HG02885 (cell line): Measurements from ENCODE around the gene PACSIN2.
"Not testable (repeated sequence)": the region's sequence is repeated elsewhere in the genome, so short reads cannot be mapped to it uniquely, and the experiment has no call there.

ENCODE experiments used
- ATAC-seq: cut with Tn5 transposase; IDR thresholded peaks from one replicate; pipeline ENCODE4 v1.9.1; 2021; ENCODE audit warnings: mild to moderate bottlenecking; ENCODE audit not compliant: unreplicated experiment, poor library complexity

The PACSIN2 gene

DNA sequence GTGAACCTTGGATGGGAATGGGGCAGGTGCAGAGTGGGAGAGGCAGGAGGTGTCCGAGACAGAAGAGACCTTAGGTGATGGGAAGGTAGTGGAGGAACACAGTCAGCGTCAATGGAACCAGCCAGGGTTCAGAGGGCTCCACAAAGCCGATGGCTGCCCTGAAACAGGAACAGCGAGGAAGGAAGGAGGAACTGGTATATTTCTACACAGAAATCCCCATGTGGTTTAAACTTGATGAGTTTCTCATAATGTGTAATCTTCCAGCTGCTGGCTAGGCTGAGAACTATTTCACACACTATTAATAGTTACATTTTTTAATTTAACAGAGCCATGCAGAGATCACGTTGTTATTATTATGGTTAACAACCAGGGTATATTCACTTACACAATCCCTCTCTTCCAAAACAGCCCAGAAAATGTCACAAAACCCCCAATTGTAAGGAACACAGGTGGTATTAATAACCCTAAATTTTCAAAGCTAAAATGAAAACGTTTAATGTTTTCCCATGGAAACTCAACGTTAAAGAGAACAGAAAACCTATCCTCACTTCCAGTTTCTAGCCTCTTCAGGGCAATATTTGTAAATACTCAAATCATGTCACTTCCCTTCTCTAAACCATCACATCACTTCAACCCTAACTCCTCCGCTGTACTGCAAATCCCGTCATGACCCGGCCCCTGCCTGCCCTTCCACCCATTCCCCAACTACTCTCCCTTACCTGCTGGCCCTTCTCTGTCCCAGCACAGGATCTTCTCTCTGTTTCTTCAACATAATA lies 83.3 kb downstream of the PACSIN2 start:
- peak; percentile 46 for ATAC-seq

DNA sequence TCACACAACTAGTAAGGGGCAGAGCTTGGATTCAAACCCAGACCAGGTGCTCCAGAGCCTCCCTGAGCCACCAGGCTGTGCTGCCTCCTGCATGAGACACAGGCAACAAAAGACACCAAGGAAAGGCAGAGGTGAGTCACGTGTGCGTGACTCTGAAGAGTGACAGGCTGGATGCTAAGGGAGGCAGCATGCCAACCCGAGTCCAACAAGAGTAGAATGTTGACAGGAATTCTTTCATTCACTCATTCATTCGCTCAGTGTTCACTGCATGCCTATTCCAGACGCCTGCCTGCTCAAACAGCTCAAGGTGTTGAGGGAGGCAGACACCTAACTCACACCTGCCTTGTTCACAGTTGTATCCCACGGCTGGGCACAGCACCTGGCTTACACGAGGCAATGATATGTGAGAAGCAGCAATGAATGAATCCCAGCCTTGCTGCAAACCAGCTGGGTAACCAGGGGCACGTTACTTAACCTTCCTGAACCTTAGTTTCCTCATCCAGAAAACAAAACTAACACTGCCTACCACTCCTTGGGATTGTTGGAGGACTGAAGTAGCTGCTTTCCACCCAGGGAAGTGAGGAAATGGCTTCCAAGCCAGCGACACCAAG lies 84.0 kb downstream of the PACSIN2 start:
- ATAC-seq: peak; percentile 11

GRCh38 chr22:42929838-42930155 lies 85.2 kb downstream of the PACSIN2 start:
- no peak for ATAC-seq

DNA sequence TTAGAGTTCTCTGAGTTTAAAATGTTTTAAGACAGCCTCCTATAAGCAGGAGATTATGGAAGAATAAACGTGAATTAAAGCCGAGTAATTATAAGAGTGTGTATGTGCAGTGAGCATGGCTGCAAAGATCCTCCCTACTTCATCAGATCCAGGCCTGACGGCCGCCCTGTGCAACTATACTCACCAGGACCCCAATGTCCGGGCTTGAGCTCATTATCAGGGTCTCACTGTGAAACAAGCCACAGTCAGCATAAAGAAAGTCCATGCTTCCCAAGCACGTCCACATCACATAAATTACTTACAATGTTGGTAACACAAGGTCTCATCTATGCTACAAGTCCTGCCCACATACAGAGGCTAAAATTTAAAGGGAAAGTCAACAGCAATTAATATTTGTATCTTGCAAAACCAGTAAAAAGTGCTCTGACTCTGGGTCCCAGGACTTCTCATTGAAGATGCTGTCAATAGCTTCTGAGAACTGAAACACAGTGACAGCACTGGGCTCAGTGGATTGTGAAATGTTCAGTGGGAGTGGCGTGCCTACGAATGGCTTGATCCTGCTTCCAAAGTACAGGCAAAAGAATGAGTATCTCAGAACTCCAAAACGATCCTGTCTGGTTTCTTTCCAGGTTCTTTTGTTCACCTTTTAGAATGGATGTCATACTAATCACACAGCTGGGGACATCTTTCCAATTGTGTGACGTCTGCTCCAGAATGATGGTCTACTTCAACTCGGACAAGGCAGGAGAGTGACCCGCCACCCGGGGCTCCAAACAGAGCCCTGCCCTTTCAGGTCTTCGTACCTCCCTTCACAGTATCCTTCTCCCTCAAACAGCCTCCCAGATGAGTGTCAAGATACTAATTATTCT lies 85.7 kb downstream of the PACSIN2 start:
- ATAC-seq: no peak

DNA sequence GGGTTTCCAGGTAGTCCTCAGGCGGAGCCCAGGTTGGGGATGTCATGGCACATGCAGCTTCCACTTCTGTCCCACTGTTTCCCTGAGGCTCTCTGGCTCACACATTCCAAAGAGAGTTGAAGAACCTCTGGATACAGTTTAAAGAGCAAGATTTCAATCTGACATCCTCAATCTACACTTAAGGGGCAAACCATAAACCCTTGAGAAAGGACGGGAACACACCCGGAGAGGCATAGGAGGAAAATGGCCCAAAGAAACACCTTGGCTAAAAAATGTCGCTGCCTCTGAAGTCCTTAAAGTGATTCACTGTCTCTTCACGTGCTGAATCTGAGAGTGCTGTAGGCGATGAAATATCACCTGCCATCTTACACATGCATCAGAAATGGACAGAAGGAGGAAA lies 87.0 kb downstream of the PACSIN2 start:
- no peak for ATAC-seq

GRCh38 chr22:42926768-42927167 lies 88.2 kb downstream of the PACSIN2 start:
- ATAC-seq: no peak

DNA sequence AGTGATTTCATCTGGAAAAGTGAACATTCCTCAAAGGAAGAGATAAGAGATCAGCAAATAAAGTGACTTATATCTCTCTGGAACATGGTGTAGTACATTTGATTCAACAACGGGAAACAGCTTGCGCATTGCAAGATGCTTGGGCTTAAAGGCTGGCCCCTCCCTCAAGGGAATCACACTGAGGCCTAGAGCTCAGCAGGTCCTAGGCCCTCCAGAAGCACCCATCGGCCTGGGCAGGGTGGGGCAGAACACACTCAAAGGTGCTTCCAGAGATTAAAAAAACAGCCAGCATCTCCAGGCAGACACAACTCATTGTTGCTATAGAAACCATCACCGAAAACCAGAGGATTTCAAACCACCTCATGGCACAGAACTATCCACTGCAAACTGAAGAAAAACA lies 88.8 kb downstream of the PACSIN2 start:
- ATAC-seq: no peak

DNA sequence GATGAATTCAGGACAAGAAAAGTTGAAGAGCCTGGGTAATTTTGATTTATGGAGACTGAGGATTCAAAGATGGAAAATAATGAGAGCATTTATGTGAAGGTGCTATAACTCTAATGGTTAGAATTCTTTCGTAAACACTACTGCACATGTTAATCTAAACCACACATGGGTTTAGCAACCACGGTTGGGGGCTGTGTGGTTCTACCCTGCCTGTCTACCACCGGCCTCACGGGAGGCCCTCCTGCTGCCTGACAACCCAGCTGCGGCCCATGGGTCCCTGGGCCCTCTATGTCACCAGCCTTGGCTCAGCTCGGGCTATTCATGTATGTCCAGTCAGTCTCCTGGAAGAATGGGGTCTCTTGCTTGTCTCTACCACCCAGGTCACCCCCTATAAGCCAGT lies 89.4 kb downstream of the PACSIN2 start:
- ATAC-seq: no peak

GRCh38 chr22:42925031-42925430 lies 89.9 kb downstream of the PACSIN2 start:
- not testable (repeated sequence) for ATAC-seq

- no peak for ATAC-seq
Observed at GRCh38 chr22:42924436-42924835, 90.5 kb downstream of the PACSIN2 start.

DNA sequence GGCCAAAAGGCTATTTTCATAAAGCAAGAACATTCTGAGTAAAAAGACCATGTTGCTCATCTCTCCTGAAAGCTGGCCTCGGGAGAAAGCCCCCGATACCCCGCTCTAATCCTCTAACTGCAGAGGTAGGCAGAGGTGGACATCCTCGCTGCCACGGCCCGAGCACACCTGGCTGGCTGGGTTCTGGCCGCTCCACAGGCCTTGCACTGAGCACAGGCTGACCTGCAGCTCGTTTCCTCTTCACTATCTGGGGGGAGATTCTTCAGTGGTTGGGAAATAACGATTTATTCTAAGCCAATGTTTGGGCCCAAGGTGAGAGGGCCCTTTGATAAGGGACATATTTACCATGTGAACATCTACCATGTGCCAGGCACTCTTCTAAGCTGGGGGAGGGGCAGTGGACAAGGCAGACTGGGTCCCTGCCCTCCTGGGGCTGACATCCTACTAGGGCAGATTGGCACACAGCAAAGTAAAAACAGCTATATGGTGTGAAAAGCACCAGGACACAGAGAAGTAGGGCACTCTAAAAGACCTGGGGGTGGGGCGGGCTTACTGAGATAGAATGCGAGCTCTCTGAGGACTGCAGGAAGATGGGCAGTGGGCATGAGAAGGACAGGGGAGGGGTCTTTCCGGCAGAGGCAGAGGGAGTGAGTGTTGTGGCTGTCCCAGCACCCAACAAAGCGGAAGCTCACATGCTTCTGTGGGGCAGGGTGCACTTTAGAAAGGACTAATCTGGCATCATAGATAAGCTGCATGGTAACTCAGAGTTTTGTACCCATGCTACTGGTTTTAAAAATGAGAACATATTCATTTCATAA lies 92.4 kb downstream of the PACSIN2 start:
- ATAC-seq: no peak

GRCh38 chr22:42920101-42920820 lies 94.7 kb downstream of the PACSIN2 start:
- ATAC-seq: no peak

DNA sequence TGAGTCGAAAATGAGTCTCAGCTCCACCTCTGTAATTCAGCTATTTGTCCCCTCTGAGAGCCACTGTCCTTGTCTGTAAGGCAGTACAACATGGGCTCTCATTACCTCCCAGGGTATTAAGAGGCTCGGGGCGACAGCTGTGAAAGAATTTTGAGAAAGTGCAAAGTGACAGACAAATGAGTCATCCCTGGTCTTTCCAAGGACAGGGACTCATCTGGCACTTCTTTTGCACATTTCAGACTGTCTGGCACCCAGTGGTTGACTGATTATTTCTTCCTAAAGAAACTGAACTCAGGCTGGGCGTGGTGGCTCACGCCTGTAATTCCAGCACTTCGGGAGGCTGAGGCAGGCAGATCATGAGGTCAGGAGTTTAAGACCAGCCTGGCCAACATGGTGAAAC lies 95.8 kb downstream of the PACSIN2 start:
- ATAC-seq: no peak

- ATAC-seq: no peak
Observed at GRCh38 chr22:42918500-42918899, 96.4 kb downstream of the PACSIN2 start.

DNA sequence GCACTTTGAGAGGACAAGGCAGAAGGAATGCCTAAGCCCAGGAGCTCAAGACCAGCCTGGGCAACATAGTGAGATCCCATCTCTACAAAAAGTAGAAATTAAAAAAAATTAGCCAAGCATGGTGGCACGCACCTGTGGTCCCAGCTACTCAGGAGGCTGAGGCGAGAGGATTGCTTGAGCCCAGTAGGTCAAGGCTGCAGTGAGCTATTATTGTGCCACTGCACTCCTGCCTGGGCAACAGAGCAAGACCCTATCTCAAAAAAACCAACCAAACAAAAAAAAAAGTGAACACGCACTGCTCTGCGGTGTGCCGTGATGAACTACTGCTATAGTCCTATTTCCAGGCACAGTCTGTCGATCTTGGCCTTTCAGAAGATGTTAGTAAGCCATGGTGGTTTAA lies 97.6 kb downstream of the PACSIN2 start:
- ATAC-seq: not testable (repeated sequence)

DNA sequence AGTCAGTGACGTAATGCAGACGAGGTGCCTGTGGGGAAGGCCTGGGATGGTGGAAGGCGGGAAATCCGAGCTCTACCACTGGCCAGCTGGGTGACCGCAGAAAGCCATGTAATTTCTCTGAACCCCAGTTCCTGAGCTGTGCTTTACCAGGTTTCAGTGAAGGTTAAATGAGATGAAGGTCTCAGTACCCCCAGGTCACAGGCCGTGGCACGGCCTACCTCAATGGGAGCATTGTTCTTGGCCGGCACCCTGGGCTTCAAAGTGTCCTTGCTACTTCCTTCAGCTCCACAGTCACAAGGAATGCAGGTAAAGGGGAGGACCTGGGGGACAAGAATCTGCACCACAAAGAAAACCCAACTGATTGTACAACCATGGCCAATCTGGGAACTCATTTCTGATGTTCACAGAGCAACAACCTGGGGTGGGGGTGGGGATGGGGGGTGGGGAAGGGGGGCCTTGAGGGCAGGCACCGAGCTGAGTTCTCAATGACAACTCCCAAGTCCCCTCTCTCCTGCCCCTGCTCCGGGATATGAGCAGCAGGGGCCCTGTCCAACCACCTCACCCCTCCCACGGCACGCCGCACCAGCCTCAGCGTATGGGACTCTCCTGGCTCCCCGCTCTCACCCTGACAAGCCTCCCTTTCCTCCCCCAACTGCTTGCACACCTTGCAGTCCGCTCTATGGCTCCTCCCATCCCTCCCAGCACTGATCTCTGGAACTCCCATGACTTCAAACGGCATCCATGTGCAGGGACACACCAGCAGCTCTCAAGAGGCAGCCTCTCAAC lies 98.8 kb downstream of the PACSIN2 start:
- no peak for ATAC-seq

- no peak for ATAC-seq
Observed at GRCh38 chr22:42914511-42915076, 100.4 kb downstream of the PACSIN2 start.

DNA sequence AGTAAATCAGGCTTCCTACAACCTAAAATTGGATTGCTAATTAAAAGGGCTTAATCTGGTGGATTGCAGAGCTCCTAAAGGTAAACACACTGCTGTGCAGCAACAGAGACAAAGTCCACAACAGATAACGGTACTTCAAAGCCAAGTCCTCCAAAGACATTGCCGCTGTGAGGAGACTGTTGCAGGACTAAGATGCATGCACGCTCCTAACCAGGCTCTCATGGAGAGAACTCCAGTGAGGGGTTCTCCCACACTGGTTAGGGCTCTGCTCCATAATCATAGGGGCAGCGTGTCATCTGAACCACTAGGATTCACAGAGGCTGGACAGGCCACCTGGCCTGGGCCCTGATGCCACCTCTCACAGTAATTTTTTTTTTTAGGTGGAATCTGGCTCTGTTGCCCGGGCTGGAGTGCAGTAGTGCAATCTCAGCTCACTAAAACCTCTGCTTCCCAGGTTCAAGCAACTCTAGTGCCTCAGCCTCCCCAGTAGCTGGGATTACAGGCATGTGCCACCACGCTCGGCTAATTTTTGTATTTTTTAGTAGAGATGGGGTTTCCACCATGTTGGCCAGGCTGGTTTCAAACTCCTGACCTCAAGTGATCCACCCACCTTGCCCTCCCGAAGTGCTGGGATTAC lies 101.0 kb downstream of the PACSIN2 start:
- ATAC-seq: no peak
